SU-DHL-6 (cell line): ENCODE measurements around the gene POLR2E.

ENCODE experiments used
- H2AFZ ChIP-seq: fragments of 200-600 bp; sonication (generic); 2 replicates; pipeline ENCODE4 v1.6.1; 2014; ENCODE audit warnings: low read depth, mild to moderate bottlenecking, moderate library complexity, mixed read lengths, antibody characterized with exemption, low read length; ENCODE audit not compliant: severe bottlenecking
- H3F3A ChIP-seq: fragments of 200-600 bp; shearing (Covaris generic); 2 replicates; pipeline ENCODE4 v1.6.0; 2016; ENCODE audit warnings: antibody characterized with exemption, mild to moderate bottlenecking; ENCODE audit not compliant: insufficient read depth
- H3K27ac ChIP-seq: fragments of 200-600 bp; sonication (generic); 2 replicates; pipeline ENCODE4 v1.5.1; 2016; ENCODE audit warnings: low read depth, mild to moderate bottlenecking, low read length, moderate library complexity, mixed read lengths
- H3K27me3 ChIP-seq: fragments of 200-600 bp; sonication (generic), shearing (Covaris generic); 2 replicates; pipeline ENCODE4 v1.6.0; 2014; ENCODE audit warnings: mild to moderate bottlenecking, low read length
- H3K36me3 ChIP-seq: fragments of 200-600 bp; sonication (generic); 2 replicates; pipeline ENCODE4 v1.6.1; 2014; ENCODE audit warnings: mild to moderate bottlenecking, low read length, mixed read lengths
- H3K4me2 ChIP-seq: fragments of 300-600, 200-600 bp; shearing (Covaris generic), sonication (generic); 2 replicates; pipeline ENCODE4 v1.6.0; 2014; ENCODE audit warnings: low read length, low read depth, mild to moderate bottlenecking; ENCODE audit not compliant: poor library complexity, severe bottlenecking
- H3K4me3 ChIP-seq: fragments of 200-600 bp; sonication (generic); 2 replicates; pipeline ENCODE4 v1.5.1; 2014; ENCODE audit warnings: antibody characterized with exemption, low read length, mild to moderate bottlenecking, mixed read lengths; ENCODE audit not compliant: insufficient read depth, poor library complexity, severe bottlenecking
- H3K79me2 ChIP-seq: fragments of 200-600 bp; sonication (generic); 2 replicates; pipeline ENCODE4 v1.6.1; 2014; ENCODE audit warnings: mild to moderate bottlenecking, low read length, moderate library complexity; ENCODE audit not compliant: insufficient read depth
- H3K9ac ChIP-seq: fragments of 200-600 bp; sonication (generic); 2 replicates; pipeline ENCODE4 v1.7.0; 2014; ENCODE audit warnings: mild to moderate bottlenecking, low read length
- H3K9me2 ChIP-seq: fragments of 200-600 bp; sonication (generic); replicated peaks from 2 replicates; pipeline ENCODE4 v1.6.1; 2014; ENCODE audit warnings: low read length; ENCODE audit not compliant: insufficient read depth
- H3K9me3 ChIP-seq: fragments of 200-600 bp; sonication (generic); 2 replicates; pipeline ENCODE4 v1.6.1; 2014; ENCODE audit warnings: low read length, mixed read lengths; ENCODE audit not compliant: insufficient read depth
- H4K20me1 ChIP-seq: fragments of 200-600 bp; sonication (generic); 2 replicates; pipeline ENCODE4 v1.6.1; 2014; ENCODE audit warnings: low read depth, mild to moderate bottlenecking, antibody characterized with exemption, low read length, moderate library complexity, mixed read lengths
- CTCF ChIP-seq: fragments of 200-600 bp; sonication (generic); IDR thresholded peaks from one replicate; pipeline ENCODE4 v1.5.1; 2017; ENCODE audit warnings: antibody characterized with exemption, mild to moderate bottlenecking, low read length, moderate library complexity; ENCODE audit not compliant: insufficient read depth, poor library complexity, severe bottlenecking
- EZH2phosphoT487 ChIP-seq: fragments of 200-600 bp; sonication (generic), shearing (Covaris generic); conservative IDR thresholded peaks from 2 replicates; pipeline ENCODE4 v1.6.1; 2018; ENCODE audit warnings: mild to moderate bottlenecking, antibody characterized with exemption, low read length, moderate library complexity, mixed read lengths

Gene POLR2E

DNA sequence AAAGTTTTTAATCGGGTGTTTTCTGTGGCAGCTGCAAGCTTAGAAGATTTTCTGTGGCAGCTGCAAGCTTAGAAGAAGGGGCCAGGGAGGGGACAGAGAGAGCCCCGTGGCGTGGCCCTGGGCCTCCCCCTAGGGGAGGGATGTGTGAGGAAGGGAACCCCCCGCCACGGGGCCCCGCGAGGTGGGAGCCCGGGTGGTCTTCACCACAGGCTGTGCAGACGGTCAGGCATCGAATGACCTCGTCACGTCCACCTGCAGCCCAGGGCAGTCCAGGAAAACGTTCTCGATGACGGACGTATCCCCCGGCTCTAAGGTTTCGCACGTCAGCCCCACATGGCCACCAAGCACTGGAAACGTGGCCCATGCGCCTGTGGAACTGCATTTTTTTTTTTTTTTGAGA is 8.6 kb downstream of the POLR2E start:
- H3K36me3 ChIP-seq, result no peaks in the 10 kb centered on the region
- H3K9me2 ChIP-seq, result no peaks in the 10 kb centered on the region
- H3F3A ChIP-seq, result peaks cover 28% of the 10 kb centered on the region
- TF ChIP-seq CTCF, result no peak
- TF ChIP-seq EZH2phosphoT487, result no peak
- no peak overlapping the region for H3K9ac ChIP-seq
- H2AFZ ChIP-seq, result no peak overlapping the region
- no peak overlapping the region for H3K27ac ChIP-seq
- no peaks in the 10 kb centered on the region for H3K9me3 ChIP-seq
- H4K20me1 ChIP-seq, result no peaks in the 10 kb centered on the region
- H3K4me2 ChIP-seq, result no peak overlapping the region
- no peaks in the 10 kb centered on the region for H3K27me3 ChIP-seq
- H3K79me2 ChIP-seq, result no peaks in the 10 kb centered on the region
- no peak overlapping the region for H3K4me3 ChIP-seq

- Histone ChIP-seq H3K4me2 (no peak overlapping the region), H3K79me2 (no peaks in the 10 kb centered on the region), H3K9me3 (no peaks in the 10 kb centered on the region), H3K9me2 (no peaks in the 10 kb centered on the region), H2AFZ (no peak overlapping the region), H3F3A (peaks cover 28% of the 10 kb centered on the region), H3K4me3 (no peak overlapping the region), H3K9ac (no peak overlapping the region), H3K27ac (no peak overlapping the region), H3K27me3 (no peaks in the 10 kb centered on the region), H4K20me1 (no peaks in the 10 kb centered on the region), H3K36me3 (no peaks in the 10 kb centered on the region)
- TF ChIP-seq CTCF (no peak), EZH2phosphoT487 (no peak)
Observed at GRCh38 chr19:1085676-1086442, 9.3 kb downstream of the POLR2E start.

GRCh38 chr19:1085053-1085658 is 10.0 kb downstream of the POLR2E start:
- H3K27ac ChIP-seq, result no peak overlapping the region

More at GRCh38 chr19:1085053-1085658, 10.0 kb downstream of the POLR2E start:
- TF ChIP-seq CTCF, result no peak
- no peak for TF ChIP-seq EZH2phosphoT487
- H3K36me3 ChIP-seq, result no peaks in the 10 kb centered on the region
- peaks cover 28% of the 10 kb centered on the region for H3F3A ChIP-seq
- H3K4me2 ChIP-seq, result no peak overlapping the region
- no peaks in the 10 kb centered on the region for H3K27me3 ChIP-seq
- H4K20me1 ChIP-seq, result no peaks in the 10 kb centered on the region
- no peaks in the 10 kb centered on the region for H3K9me3 ChIP-seq
- H3K9me2 ChIP-seq, result no peaks in the 10 kb centered on the region
- no peak overlapping the region for H2AFZ ChIP-seq
- H3K79me2 ChIP-seq, result no peaks in the 10 kb centered on the region
- H3K9ac ChIP-seq, result no peak overlapping the region
- no peak overlapping the region for H3K4me3 ChIP-seq
